A673 (cell line): Measurements from ENCODE around the gene UAP1L1. TPM values are rescaled to one million over a fixed set of nuclear protein-coding genes. Genes with fewer than 3 reads are reported as not detected.
A peak's percentile ranks its signal among the peaks of the same experiment; 100 is the strongest.

Experiments used
- BruUV-seq: library from RNA; stranded (reverse); fragments of 400-500 nt; replicated peaks from 2 replicates; lab custom pipeline; 2021; lab: Mats Ljungman, UMichigan
- CTCF ChIA-PET: fragments of 300-600 bp; sonication (Branson Sonifier 250); formaldehyde crosslinking; loops from one replicate; lab custom pipeline; 2022; ENCODE audit warnings: antibody characterized with exemption; lab: Charles Lee
- POLR2A ChIA-PET: fragments of 300-600 bp; sonication (Branson Sonifier 250); formaldehyde crosslinking; loops from one replicate; lab custom pipeline; 2022; ENCODE audit warnings: antibody characterized with exemption; ENCODE audit not compliant: low non-redundant PET; lab: Charles Lee
- DNase-seq: peaks from one replicate; pipeline ENCODE4 v3.0.0-alpha.2; 2015; ENCODE audit warnings: low spot score
- H3K27ac ChIP-seq: fragments of 200-600 bp; sonication (generic); 2 replicates; pipeline ENCODE4 v1.5.1; 2016; ENCODE audit warnings: mixed run types, low read depth, mild to moderate bottlenecking, mixed read lengths, antibody characterized with exemption, low read length; ENCODE audit not compliant: poor library complexity, severe bottlenecking
- H3K27me3 ChIP-seq: fragments of 200-600 bp; sonication (generic); replicated peaks from 2 replicates; pipeline ENCODE4 v1.6.1; 2017; ENCODE audit warnings: mixed run types, low read depth, mild to moderate bottlenecking, mixed read lengths, antibody characterized with exemption, low read length; ENCODE audit not compliant: insufficient read depth, poor library complexity
- H3K36me3 ChIP-seq: fragments of 200-600 bp; sonication (generic); 2 replicates; pipeline ENCODE4 v1.6.1; 2016; ENCODE audit warnings: mixed run types, mild to moderate bottlenecking, mixed read lengths, antibody characterized with exemption, low read length; ENCODE audit not compliant: insufficient read depth, poor library complexity, severe bottlenecking
- H3K4me1 ChIP-seq: fragments of 200-600 bp; sonication (generic); 2 replicates; pipeline ENCODE4 v1.6.1; 2017; ENCODE audit warnings: mixed run types, mild to moderate bottlenecking, mixed read lengths, antibody characterized with exemption, low read length; ENCODE audit not compliant: insufficient read depth, poor library complexity, severe bottlenecking
- H3K4me3 ChIP-seq: fragments of 200-600 bp; sonication (generic); 2 replicates; pipeline ENCODE4 v1.5.1; 2016; ENCODE audit warnings: low read depth, mixed run types, mild to moderate bottlenecking, mixed read lengths, low read length; ENCODE audit not compliant: poor library complexity, severe bottlenecking
- H3K9me3 ChIP-seq: fragments of 200-600 bp; sonication (generic); 2 replicates; pipeline ENCODE4 v1.6.1; 2016; ENCODE audit warnings: mixed run types, low read depth, mild to moderate bottlenecking, mixed read lengths, antibody characterized with exemption, low read length; ENCODE audit not compliant: poor library complexity, severe bottlenecking
- EZH2 ChIP-seq: fragments of 200-600 bp; sonication (generic); IDR thresholded peaks from 2 replicates; pipeline ENCODE4 v1.6.1; 2017; ENCODE audit warnings: borderline replicate concordance, low read depth, mild to moderate bottlenecking, mixed read lengths, antibody characterized with exemption, low read length; ENCODE audit not compliant: poor library complexity, severe bottlenecking
- intact Hi-C: fragments of 100-400 bp; cut with micrococcal nuclease; formaldehyde crosslinking; loops from one replicate; pipeline ENCODE4 v1.10.0; 2022; ENCODE audit not compliant: unreplicated experiment
- total RNA-seq: library from RNA; stranded (reverse); gene quantifications from 2 replicates; pipeline ENCODE4 v1.2.3, GENCODE V29; 2021
- TF ChIP-seq, protein P1 (sequence below): fragments of 300-800, 200-600 bp; sonication (generic); conservative IDR thresholded peaks from 2 replicates; pipeline ENCODE4 v1.5.1; 2017; ENCODE audit warnings: low read depth, mild to moderate bottlenecking, antibody characterized with exemption, low read length, moderate library complexity, mixed read lengths

UAP1L1 gene
- total RNA-seq, 1 experiment from 2014 or later: 11.2 TPM

DNA sequence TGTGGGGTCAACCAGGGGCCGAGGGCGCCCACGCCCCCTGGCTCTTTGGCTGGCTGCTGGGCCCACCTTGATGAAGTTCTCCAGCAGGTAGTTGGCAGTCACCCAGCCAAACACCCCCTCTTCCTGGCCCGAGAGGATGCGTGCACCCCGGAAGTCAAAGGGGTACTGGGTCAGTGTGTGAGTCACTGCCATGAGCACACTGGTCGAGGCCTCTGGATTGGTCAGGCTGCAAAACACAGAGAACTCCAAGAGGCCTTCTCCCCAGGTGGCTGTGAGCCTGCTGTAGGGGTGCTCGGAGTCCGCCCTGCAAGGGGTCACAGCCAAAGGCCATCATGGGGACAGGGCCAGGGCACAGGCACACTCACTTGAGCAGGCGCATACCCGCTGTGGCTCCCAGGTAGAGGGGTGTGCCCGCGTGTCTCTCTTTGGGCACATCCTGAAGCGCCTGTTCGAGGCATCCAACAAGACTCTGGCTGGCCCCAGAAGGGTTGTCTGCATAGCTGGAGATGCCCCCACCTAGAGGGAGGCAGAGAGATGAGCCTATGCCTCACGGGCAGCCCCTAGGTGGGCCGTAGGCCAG, 26.1 kb upstream of the UAP1L1 start:
- POLR2A ChIA-PET: no interaction called here
- H3K27ac ChIP-seq: no peak overlapping the region
- no peaks in the 10 kb centered on the region for H3K36me3 ChIP-seq
- H3K27me3 ChIP-seq: peaks cover 11% of the 10 kb centered on the region
- TF ChIP-seq, protein P1, sequence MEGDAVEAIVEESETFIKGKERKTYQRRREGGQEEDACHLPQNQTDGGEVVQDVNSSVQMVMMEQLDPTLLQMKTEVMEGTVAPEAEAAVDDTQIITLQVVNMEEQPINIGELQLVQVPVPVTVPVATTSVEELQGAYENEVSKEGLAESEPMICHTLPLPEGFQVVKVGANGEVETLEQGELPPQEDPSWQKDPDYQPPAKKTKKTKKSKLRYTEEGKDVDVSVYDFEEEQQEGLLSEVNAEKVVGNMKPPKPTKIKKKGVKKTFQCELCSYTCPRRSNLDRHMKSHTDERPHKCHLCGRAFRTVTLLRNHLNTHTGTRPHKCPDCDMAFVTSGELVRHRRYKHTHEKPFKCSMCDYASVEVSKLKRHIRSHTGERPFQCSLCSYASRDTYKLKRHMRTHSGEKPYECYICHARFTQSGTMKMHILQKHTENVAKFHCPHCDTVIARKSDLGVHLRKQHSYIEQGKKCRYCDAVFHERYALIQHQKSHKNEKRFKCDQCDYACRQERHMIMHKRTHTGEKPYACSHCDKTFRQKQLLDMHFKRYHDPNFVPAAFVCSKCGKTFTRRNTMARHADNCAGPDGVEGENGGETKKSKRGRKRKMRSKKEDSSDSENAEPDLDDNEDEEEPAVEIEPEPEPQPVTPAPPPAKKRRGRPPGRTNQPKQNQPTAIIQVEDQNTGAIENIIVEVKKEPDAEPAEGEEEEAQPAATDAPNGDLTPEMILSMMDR: no peak
- no peak for TF ChIP-seq EZH2
- CTCF ChIA-PET: no interaction called here
- intact Hi-C loops: no loop called here
- no TSS peak for BruUV-seq
- peaks cover 4% of the 10 kb centered on the region for H3K4me1 ChIP-seq
- no peak for DNase-seq
- no peaks in the 10 kb centered on the region for H3K9me3 ChIP-seq
- H3K4me3 ChIP-seq: no peak overlapping the region

DNA sequence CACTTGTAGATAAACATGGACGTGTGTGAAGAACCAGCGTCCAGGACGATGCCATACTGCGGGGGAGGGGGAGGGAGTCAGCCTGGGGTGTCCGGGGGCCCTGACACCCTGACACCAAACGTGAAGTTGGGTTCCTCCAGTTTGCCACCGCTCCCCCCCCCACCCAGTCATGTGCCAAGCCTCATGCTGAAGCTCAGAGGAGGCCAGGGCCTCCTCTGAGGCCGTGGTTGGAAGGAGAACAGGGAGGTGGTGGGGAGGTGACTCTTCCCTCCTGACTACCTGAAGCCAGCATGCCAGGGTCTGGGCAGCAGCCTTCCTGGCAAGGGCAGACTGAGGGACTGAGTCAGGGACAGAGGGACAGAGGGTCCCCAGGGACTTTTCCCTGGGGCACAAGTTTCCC, 25.0 kb upstream of the UAP1L1 start:
- H3K36me3 ChIP-seq: no peaks in the 10 kb centered on the region
- ChIA-PET CTCF (interaction anchor here (0.7 to 1.0 kb wide), 2 partner anchors 16 to 18 kb away, joined by 3 to 5 read pairs; partner anchors contain the start of gene SAPCD2), POLR2A (no interaction called here)
- H3K4me3 ChIP-seq: no peak overlapping the region
- no peaks in the 10 kb centered on the region for H3K9me3 ChIP-seq
- peaks cover 11% of the 10 kb centered on the region for H3K27me3 ChIP-seq
- BruUV-seq: no TSS peak
- intact Hi-C loops: no loop called here
- no peak for TF ChIP-seq EZH2
- TF ChIP-seq, protein P1: no peak
- DNase-seq: no peak
- H3K4me1 ChIP-seq: peaks cover 4% of the 10 kb centered on the region
- no peak overlapping the region for H3K27ac ChIP-seq

DNA sequence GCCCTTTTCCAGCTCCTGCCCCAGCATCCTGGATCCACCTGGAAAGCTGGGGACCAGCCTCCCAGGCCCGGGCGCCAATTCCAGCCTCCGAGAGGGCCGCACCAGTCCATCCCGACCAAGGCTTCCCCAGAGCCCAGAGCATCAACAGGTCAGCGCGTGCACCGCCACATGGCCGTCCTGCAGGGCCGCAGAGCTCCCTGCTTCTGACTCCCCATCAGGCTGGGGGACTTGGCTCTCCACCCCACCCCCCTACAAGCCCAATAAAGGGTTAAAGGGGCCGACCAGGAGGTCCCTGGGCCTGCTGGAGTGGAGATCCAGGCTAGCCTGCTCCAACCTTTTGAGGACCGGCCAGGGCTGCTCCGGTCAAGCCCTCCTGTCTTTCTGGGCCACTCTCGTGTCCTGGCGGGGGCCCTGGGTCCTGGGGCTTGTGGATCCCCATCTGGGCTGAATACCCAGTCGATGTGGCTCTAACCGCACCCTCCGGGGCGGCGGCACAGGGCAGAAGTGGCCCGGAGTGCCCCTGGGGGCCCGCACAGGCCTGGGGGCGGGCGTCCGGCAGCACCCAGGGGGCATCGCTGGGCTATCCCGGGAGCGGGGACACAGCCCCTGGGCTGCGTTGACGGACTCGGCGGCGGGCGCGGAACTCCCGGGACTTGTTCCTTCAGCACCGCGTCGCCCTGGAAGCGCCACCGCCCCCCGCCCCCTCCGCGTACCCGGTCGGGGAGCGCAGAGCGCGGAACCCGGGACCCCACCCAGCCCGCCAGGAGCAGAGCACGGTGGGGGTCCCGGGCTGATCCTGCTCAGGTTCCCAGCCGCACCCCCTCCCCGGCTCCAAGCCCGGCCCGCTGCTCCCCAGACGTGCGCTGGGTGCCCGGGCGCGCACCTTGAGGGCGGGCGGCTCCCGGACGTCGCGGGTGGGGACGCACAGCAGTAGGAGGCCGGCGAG, 24.0 kb upstream of the UAP1L1 start:
- BruUV-seq: no TSS peak
- Histone ChIP-seq H3K27ac (no peak overlapping the region), H3K9me3 (no peaks in the 10 kb centered on the region), H3K27me3 (peaks cover 11% of the 10 kb centered on the region), H3K4me1 (peaks cover 4% of the 10 kb centered on the region), H3K36me3 (no peaks in the 10 kb centered on the region), H3K4me3 (peak overlapping the region; percentile 42)
- intact Hi-C loops: no loop called here
- ChIA-PET CTCF (interaction anchor here (0.7 to 1.0 kb wide), 2 partner anchors 15 to 17 kb away, joined by 3 to 5 read pairs; partner anchors contain the start of gene SAPCD2), POLR2A (no interaction called here)
- TF ChIP-seq, protein P1: no peak
- no peak for TF ChIP-seq EZH2
- DNase-seq: no peak
